ENCODE data around the gene ELF5. TPM values are rescaled to one million over a fixed set of nuclear protein-coding genes. Genes with fewer than 3 reads are reported as not detected.

Gene ELF5
- total RNA-seq, 4 donors from 2014 or later = not detected

DNA sequence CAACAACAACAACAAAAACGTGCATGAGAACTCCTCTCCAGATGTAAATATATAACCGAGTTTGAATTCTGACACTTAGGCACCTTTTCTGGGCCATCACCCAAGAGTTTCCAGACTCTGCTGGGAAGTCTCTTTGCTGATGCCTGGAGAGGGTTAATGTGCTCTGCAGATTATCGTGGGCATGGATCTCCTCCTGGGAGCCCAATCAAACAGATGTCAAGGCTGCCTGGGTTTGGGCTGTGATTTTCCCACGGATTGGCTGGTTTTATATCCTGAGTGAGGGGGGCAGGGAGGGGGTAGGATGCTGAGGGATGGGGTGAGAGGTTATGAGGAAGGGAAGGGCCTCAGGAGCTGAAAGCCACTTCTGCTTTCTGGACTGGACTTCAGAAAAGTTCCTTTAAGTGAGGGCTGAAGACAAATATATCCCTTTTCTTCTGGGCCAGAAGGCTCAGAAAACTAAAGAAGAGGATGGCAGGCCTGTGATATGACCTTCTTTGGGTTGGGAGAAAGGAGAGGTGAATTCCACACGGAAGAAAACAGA is 4.2 kb downstream of the ELF5 start:
- no peaks in the 10 kb centered on the region for H3K27me3 ChIP-seq
- no peaks in the 10 kb centered on the region for H3K36me3 ChIP-seq
- no peaks in the 10 kb centered on the region for H3K4me1 ChIP-seq
- H3K9me3 ChIP-seq = no peaks in the 10 kb centered on the region
- 16 to 28% methylated on average over 5 of the region's 5 CpGs for WGBS, 2 donors
- TF ChIP-seq, protein P1, sequence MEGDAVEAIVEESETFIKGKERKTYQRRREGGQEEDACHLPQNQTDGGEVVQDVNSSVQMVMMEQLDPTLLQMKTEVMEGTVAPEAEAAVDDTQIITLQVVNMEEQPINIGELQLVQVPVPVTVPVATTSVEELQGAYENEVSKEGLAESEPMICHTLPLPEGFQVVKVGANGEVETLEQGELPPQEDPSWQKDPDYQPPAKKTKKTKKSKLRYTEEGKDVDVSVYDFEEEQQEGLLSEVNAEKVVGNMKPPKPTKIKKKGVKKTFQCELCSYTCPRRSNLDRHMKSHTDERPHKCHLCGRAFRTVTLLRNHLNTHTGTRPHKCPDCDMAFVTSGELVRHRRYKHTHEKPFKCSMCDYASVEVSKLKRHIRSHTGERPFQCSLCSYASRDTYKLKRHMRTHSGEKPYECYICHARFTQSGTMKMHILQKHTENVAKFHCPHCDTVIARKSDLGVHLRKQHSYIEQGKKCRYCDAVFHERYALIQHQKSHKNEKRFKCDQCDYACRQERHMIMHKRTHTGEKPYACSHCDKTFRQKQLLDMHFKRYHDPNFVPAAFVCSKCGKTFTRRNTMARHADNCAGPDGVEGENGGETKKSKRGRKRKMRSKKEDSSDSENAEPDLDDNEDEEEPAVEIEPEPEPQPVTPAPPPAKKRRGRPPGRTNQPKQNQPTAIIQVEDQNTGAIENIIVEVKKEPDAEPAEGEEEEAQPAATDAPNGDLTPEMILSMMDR (IDR thresholded peaks at IDR 0.05) = no peak
- TF ChIP-seq POLR2A (IDR thresholded peaks at IDR 0.05) (no peak), EP300 (IDR thresholded peaks at IDR 0.05) (no peak)
- H3K27ac ChIP-seq = no peak overlapping the region
- no peak overlapping the region for H3K4me3 ChIP-seq
- no peak for DNase-seq (ENCODE audit: low spot score in 2 of 2)

DNA sequence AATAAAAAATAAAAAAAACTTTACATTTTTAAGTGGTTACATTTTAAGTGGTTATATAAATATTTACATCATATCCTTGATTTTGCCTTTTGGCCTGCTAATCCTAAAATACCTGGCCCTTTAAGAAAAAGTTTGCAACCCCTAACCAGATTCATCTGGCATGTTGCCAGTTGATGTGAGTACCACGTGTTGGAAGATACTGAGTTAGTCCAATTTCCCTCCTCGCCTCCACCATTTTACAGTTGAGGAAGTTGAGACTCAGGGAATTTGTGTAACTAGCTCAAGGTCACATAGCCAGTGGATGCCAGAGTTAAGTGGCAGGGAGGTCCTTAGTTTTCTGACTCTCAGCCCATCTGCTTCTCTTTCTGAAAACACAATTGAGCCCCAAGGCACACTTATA is 5.1 kb downstream of the ELF5 start:
- H3K4me1 ChIP-seq = no peaks in the 10 kb centered on the region
- TF ChIP-seq, protein P1 (IDR thresholded peaks at IDR 0.05) = no peak
- TF ChIP-seq POLR2A (IDR thresholded peaks at IDR 0.05) (no peak), EP300 (IDR thresholded peaks at IDR 0.05) (no peak)
- no peak overlapping the region for H3K27ac ChIP-seq
- no peaks in the 10 kb centered on the region for H3K36me3 ChIP-seq
- H3K27me3 ChIP-seq = no peaks in the 10 kb centered on the region
- no peak overlapping the region for H3K4me3 ChIP-seq
- no peak for DNase-seq (ENCODE audit: low spot score in 2 of 2)
- 37 to 39% methylated on average over 2 of the region's 2 CpGs for WGBS, 2 donors
- H3K9me3 ChIP-seq = no peaks in the 10 kb centered on the region

DNA sequence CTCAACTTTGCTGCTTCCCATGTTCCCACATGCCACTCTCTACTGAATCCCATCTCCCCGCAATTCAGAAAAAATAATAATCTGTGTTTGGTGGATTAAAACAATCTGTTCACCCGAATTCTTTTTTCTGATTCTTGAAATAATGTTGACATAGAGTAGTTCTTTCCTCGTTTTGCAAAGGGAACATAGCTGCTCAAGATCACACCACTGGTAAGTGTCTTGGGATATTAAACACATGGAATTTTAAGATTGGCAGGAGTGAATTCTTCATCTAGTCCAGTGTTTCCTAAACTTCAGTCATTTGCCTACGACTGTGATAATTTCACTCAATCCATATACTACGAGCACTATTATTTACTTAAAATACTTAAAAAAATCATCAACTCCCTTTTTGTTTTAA is 6.0 kb downstream of the ELF5 start:
- Histone ChIP-seq H3K9me3 (no peaks in the 10 kb centered on the region), H3K4me1 (peaks cover 0 to 1% (median 0%) of the 10 kb centered on the region in 4 donors), H3K4me3 (no peak overlapping the region), H3K27ac (no peak overlapping the region), H3K36me3 (no peaks in the 10 kb centered on the region), H3K27me3 (no peaks in the 10 kb centered on the region)
- TF ChIP-seq EP300 (IDR thresholded peaks at IDR 0.05) (no peak), POLR2A (IDR thresholded peaks at IDR 0.05) (no peak)
- TF ChIP-seq, protein P1 (IDR thresholded peaks at IDR 0.05) = no peak
- no peak for DNase-seq (ENCODE audit: low spot score in 2 of 2)
- WGBS, 2 donors = 70 to 74% methylated on average over 5 of the region's 5 CpGs

DNA sequence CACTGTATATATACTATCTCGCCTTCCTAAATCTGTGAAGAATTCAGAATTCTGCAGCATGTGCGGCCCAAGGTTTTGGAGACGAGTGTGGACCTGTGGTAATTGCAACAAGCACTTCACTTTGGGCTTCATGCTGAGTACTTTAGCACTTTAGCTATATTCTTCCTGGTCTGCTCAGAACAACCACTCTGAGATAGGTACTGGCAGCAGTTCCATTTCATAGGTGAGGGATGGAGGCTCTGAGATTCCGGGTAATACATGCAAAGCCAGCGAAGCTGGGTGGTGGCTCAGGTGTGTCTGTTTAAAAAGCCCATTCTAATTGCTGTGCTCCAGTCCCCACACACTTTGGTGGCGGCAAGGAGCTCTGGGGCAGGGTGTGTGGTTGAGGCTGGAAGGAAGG is 6.4 kb downstream of the ELF5 start:
- TF ChIP-seq EP300 (IDR thresholded peaks at IDR 0.05) (no peak), POLR2A (IDR thresholded peaks at IDR 0.05) (no peak)
- TF ChIP-seq, protein P1 (IDR thresholded peaks at IDR 0.05) = no peak
- Histone ChIP-seq H3K4me1 (peaks cover 0 to 6% (median 1%) of the 10 kb centered on the region in 4 donors), H3K9me3 (no peaks in the 10 kb centered on the region), H3K4me3 (no peak overlapping the region), H3K27me3 (no peaks in the 10 kb centered on the region), H3K36me3 (no peaks in the 10 kb centered on the region), H3K27ac (no peak overlapping the region)
- no peak for DNase-seq (ENCODE audit: low spot score in 2 of 2)
- 86 to 87% methylated on average over 6 of the region's 6 CpGs for WGBS, 2 donors

DNA sequence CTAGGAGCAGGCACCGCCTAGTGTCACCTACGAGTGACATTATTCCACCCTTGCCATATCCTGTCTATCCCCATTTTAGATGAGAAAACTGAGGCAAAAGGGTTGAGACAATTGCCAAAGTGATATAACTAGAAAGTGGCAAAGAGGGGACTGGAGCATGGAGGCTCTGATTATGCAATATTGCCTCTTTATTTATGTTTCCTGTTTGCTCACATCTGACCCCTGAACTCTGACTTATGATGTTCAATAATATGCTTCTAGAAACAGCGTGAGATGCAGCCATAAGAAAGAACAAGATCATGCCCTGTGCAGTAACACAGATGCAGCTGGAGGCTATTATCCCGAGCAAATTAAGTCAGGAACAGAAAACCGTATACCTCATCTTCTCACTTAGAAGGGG is 7.7 kb downstream of the ELF5 start:
- no peaks in the 10 kb centered on the region for H3K27me3 ChIP-seq
- no peak for TF ChIP-seq EP300 (IDR thresholded peaks at IDR 0.05)
- TF ChIP-seq, protein P1 (IDR thresholded peaks at IDR 0.05) = no peak
- no peak for TF ChIP-seq POLR2A (IDR thresholded peaks at IDR 0.05)
- no peak overlapping the region for H3K4me3 ChIP-seq
- H3K4me1 ChIP-seq = peaks cover 0 to 17% (median 3%) of the 10 kb centered on the region in 4 donors
- no peaks in the 10 kb centered on the region for H3K36me3 ChIP-seq
- no peak overlapping the region for H3K27ac ChIP-seq
- 59 to 63% methylated on average over 5 of the region's 5 CpGs for WGBS, 2 donors
- no peak for DNase-seq (ENCODE audit: low spot score in 2 of 2)
- no peaks in the 10 kb centered on the region for H3K9me3 ChIP-seq
